Neural progenitor cell (in vitro differentiated cells): ENCODE results near the gene VPS29. TPM values are rescaled to one million over a fixed set of nuclear protein-coding genes. Genes with fewer than 3 reads are reported as not detected.
A peak's percentile ranks its signal among the peaks of the same experiment; 100 is the strongest.
"Not testable (repeated sequence)": the region's sequence is repeated elsewhere in the genome, so short reads cannot be mapped to it uniquely, and the experiment has no call there.

ENCODE experiments used
- DNase-seq: peaks from one replicate; pipeline ENCODE4 v3.0.0-alpha.2; 2016; ENCODE audit warnings: low spot score
- H2AFZ ChIP-seq: fragments of 200-600 bp; sonication (generic); replicated peaks from 2 replicates; pipeline ENCODE4 v1.6.1; 2016; ENCODE audit warnings: antibody characterized with exemption
- H3F3A ChIP-seq: fragments of 200-600 bp; sonication (generic); 2 replicates; pipeline ENCODE4 v1.6.1; 2016; ENCODE audit warnings: antibody characterized with exemption, low read depth
- H3K27ac ChIP-seq: fragments of 200-600 bp; sonication (generic); 2 replicates; pipeline ENCODE4 v1.5.1; 2016; ENCODE audit warnings: mild to moderate bottlenecking
- H3K27me3 ChIP-seq: fragments of 200-600 bp; sonication (generic); 2 replicates; pipeline ENCODE4 v1.6.1; 2016; ENCODE audit warnings: mild to moderate bottlenecking, moderate library complexity
- H3K36me3 ChIP-seq: fragments of 200-600 bp; sonication (generic); 2 replicates; pipeline ENCODE4 v1.5.1; 2016
- H3K4me1 ChIP-seq: fragments of 200-600 bp; sonication (generic); 2 replicates; pipeline ENCODE4 v1.6.1; 2016; ENCODE audit warnings: mixed run types
- H3K4me2 ChIP-seq: fragments of 200-600 bp; sonication (generic); 2 replicates; pipeline ENCODE4 v1.6.1; 2016
- H3K4me3 ChIP-seq: fragments of 200-600 bp; sonication (generic); 2 replicates; pipeline ENCODE4 v1.5.1; 2016
- H3K79me2 ChIP-seq: fragments of 200-600 bp; sonication (generic); 2 replicates; pipeline ENCODE4 v1.6.1; 2016; ENCODE audit warnings: low read depth
- H3K9ac ChIP-seq: fragments of 200-600 bp; sonication (generic); 2 replicates; pipeline ENCODE4 v1.6.1; 2016
- H3K9me3 ChIP-seq: fragments of 200-600 bp; sonication (generic); 2 replicates; pipeline ENCODE4 v1.5.1; 2016; ENCODE audit warnings: low read depth
- H4K20me1 ChIP-seq: fragments of 200-600 bp; sonication (generic); 2 replicates; pipeline ENCODE4 v1.6.1; 2016; ENCODE audit warnings: low read depth
- H3K27ac Mint-ChIP-seq: 3 replicates; pipeline ENCODE4 v1.8.0; 2021; ENCODE audit warnings: mixed read lengths
- H3K27me3 Mint-ChIP-seq: 2 replicates; pipeline ENCODE4 v1.8.0; 2022; ENCODE audit warnings: low read depth, mild to moderate bottlenecking, inconsistent platforms, moderate library complexity, mixed read lengths; ENCODE audit not compliant: insufficient read depth
- H3K36me3 Mint-ChIP-seq: 3 replicates; pipeline ENCODE4 v1.8.0; 2021; ENCODE audit warnings: mixed read lengths
- H3K4me1 Mint-ChIP-seq: 3 replicates; pipeline ENCODE4 v1.8.0; 2021; ENCODE audit warnings: mixed read lengths
- H3K4me3 Mint-ChIP-seq: 3 replicates; pipeline ENCODE4 v1.8.0; 2021; ENCODE audit warnings: mild to moderate bottlenecking, moderate library complexity, mixed read lengths
- H3K9me3 Mint-ChIP-seq: 3 replicates; pipeline ENCODE4 v1.8.0; 2020; ENCODE audit warnings: mixed read lengths
- EZH2 ChIP-seq: fragments of 200-600 bp; sonication (generic); IDR thresholded peaks from 2 replicates; pipeline ENCODE4 v1.6.1; 2017; ENCODE audit warnings: antibody characterized with exemption, mild to moderate bottlenecking, moderate library complexity
- EZH2phosphoT487 ChIP-seq: fragments of 200-600 bp; sonication (generic); IDR thresholded peaks from 2 replicates; pipeline ENCODE4 v1.6.1; 2017; ENCODE audit warnings: antibody characterized with exemption
- total RNA-seq: library from RNA; depleted of rRNA; stranded (reverse); fragments of >200 nt; gene quantifications from 2 replicates; pipeline ENCODE4 v1.2.3, GENCODE V29; 2015; ENCODE audit warnings: low replicate concordance
- TF ChIP-seq, protein P1 (sequence below): fragments of 200-600 bp; sonication (generic); IDR thresholded peaks from 2 replicates; pipeline ENCODE4 v1.5.1; 2017; ENCODE audit warnings: antibody characterized with exemption, mild to moderate bottlenecking

The VPS29 gene
- total RNA-seq, 1 donor from 2014 or later: 101 TPM

DNA sequence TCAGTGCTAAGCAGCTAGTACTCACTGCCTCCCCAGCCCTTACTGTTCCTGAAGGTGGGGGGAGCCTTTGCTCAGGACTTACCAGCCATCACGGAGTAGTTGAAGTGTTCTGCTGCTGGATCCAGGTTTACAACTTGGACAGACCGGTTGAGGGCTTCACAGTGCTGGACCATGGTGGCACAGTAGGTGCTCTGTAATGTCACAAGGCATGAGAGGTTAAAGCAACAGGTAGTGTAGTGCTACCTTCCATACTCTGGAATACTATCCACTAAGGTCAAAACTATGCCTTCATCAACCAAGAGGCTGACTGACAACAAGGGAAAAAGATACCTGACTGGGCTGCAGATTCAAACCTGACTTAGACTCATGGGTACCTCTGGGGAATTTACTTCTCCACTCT lies 36.9 kb downstream of the VPS29 start:
- TF ChIP-seq EZH2: no peak
- Histone ChIP-seq H3K27me3 (no peaks in the 10 kb centered on the region), H3K4me3 (no peak overlapping the region), H3K4me1 (peaks cover 11% of the 10 kb centered on the region), H3K27ac (no peak overlapping the region), H4K20me1 (peaks cover 20% of the 10 kb centered on the region), H3F3A (peaks cover 18% of the 10 kb centered on the region), H3K9ac (no peak overlapping the region), H3K4me2 (no peak overlapping the region), H3K9me3 (no peaks in the 10 kb centered on the region), H3K36me3 (no peaks in the 10 kb centered on the region), H2AFZ (no peak overlapping the region), H3K79me2 (peaks cover 57% of the 10 kb centered on the region)
- no peaks in the 10 kb centered on the region for H3K9me3 Mint-ChIP-seq
- DNase-seq: no peak
- peaks cover 9% of the 10 kb centered on the region for H3K36me3 Mint-ChIP-seq
- peak overlapping the region; percentile 61 for H3K4me3 Mint-ChIP-seq
- H3K4me1 Mint-ChIP-seq: peaks cover 25% of the 10 kb centered on the region
- no peak overlapping the region for H3K27ac Mint-ChIP-seq
- peaks cover 7% of the 10 kb centered on the region for H3K27me3 Mint-ChIP-seq

DNA sequence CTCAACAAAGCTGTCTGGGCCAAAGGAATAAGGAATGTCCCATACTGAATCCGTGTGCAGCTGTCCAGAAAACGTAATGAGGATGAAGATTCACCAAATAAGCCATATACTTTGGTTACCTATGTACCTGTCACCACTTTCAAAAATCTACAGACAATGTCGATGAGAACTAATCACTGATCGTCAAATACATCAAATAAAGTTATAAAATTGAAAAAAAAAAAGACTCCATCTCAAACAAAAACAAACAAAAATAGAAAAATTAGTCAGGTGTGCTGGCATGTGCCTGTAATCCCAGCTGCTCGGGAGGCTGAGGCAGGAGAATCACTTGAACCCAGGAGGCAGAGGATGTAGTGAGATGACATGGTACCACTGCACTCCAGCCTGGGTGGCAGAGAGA lies 40.7 kb downstream of the VPS29 start:
- not testable (repeated sequence) for H3K4me3 ChIP-seq, H3K9ac ChIP-seq, DNase-seq, H3K4me3 Mint-ChIP-seq, H3F3A ChIP-seq, H3K36me3 ChIP-seq, H3K27ac ChIP-seq, H3K27me3 ChIP-seq, H3K4me1 Mint-ChIP-seq, H3K9me3 ChIP-seq, H3K27ac Mint-ChIP-seq, H3K4me1 ChIP-seq, H3K27me3 Mint-ChIP-seq, H3K4me2 ChIP-seq, H4K20me1 ChIP-seq, H3K9me3 Mint-ChIP-seq, H2AFZ ChIP-seq
- peaks cover 32% of the 10 kb centered on the region for H3K79me2 ChIP-seq
- peaks cover 13% of the 10 kb centered on the region for H3K36me3 Mint-ChIP-seq

DNA sequence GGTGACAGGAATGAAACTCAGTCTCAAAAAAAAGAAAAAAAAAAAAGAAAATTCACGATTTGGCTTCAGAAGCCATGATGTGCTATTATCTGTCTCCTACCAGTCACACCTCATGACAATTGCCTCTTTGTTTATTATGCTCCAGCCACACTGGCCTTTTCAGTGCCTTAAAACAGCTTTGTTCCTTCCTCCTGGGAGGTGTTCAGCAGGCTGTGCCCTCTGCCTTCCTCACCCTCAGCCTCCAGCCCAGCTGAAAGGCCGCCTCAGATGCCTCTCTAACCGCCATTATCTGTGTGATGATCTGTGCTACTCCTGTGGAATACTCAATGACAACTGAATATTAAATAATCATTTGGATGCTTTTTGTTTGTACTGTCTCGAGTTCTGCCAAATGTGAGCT lies 43.2 kb downstream of the VPS29 start:
- H3K9ac ChIP-seq: no peak overlapping the region
- H3K9me3 Mint-ChIP-seq: no peaks in the 10 kb centered on the region
- H3K4me1 Mint-ChIP-seq: no peaks in the 10 kb centered on the region
- H3K79me2 ChIP-seq: peaks cover 17% of the 10 kb centered on the region
- H3K36me3 ChIP-seq: peaks cover 5% of the 10 kb centered on the region
- H3K27ac Mint-ChIP-seq: no peak overlapping the region
- H3K4me3 ChIP-seq: no peak overlapping the region
- H4K20me1 ChIP-seq: peaks cover 3% of the 10 kb centered on the region
- no peaks in the 10 kb centered on the region for H3K27me3 Mint-ChIP-seq
- H3K9me3 ChIP-seq: no peaks in the 10 kb centered on the region
- H3K27me3 ChIP-seq: no peaks in the 10 kb centered on the region
- H3K27ac ChIP-seq: no peak overlapping the region
- H3K36me3 Mint-ChIP-seq: peaks cover 16% of the 10 kb centered on the region
- H3F3A ChIP-seq: peaks cover 3% of the 10 kb centered on the region
- H3K4me2 ChIP-seq: no peak overlapping the region
- H2AFZ ChIP-seq: no peak overlapping the region
- H3K4me3 Mint-ChIP-seq: no peak overlapping the region
- DNase-seq: no peak
- no peak for TF ChIP-seq EZH2phosphoT487
- no peak for TF ChIP-seq EZH2
- TF ChIP-seq, protein P1, sequence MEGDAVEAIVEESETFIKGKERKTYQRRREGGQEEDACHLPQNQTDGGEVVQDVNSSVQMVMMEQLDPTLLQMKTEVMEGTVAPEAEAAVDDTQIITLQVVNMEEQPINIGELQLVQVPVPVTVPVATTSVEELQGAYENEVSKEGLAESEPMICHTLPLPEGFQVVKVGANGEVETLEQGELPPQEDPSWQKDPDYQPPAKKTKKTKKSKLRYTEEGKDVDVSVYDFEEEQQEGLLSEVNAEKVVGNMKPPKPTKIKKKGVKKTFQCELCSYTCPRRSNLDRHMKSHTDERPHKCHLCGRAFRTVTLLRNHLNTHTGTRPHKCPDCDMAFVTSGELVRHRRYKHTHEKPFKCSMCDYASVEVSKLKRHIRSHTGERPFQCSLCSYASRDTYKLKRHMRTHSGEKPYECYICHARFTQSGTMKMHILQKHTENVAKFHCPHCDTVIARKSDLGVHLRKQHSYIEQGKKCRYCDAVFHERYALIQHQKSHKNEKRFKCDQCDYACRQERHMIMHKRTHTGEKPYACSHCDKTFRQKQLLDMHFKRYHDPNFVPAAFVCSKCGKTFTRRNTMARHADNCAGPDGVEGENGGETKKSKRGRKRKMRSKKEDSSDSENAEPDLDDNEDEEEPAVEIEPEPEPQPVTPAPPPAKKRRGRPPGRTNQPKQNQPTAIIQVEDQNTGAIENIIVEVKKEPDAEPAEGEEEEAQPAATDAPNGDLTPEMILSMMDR: no peak
- no peaks in the 10 kb centered on the region for H3K4me1 ChIP-seq

DNA sequence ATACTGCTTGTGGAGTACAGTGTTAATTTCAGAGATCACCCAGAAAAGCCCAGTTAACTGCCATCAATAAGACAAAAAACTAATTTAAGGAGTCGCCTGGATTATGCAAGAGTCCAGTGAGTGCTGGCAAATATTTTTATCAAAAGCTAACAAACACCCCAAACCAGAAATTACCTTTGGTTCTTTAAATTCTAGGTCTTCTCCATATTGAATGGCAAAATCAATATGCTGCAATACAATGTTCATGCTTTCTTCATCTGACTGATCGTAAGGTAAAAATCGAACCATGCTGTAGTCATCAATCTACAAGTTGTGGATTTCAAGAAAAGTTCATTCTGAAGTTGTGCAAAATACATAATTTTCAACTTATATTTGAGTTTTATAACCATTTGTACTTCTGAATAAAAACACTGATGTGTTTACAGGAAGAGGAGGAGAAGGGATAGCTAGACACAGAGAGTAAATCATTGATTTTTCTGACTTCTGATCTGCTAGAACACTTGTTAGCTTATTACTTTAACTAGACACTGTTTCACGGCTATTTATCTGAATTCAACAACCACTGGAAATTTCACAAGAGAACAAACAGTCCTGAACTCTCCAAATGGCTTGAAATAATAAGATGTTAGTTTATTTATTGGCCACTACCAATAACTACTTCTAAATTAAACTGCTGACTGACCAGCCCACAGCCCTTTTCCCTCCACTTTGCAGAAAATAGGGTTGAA lies 48.2 kb downstream of the VPS29 start:
- Mint-ChIP-seq H3K9me3 (no peaks in the 10 kb centered on the region), H3K27me3 (no peaks in the 10 kb centered on the region), H3K27ac (no peak overlapping the region), H3K4me3 (no peak overlapping the region), H3K36me3 (peaks cover 9% of the 10 kb centered on the region), H3K4me1 (peaks cover 10% of the 10 kb centered on the region)
- H4K20me1 ChIP-seq: no peaks in the 10 kb centered on the region
- no peak overlapping the region for H2AFZ ChIP-seq
- no peak for DNase-seq
- H3K36me3 ChIP-seq: peaks cover 13% of the 10 kb centered on the region
- no peaks in the 10 kb centered on the region for H3K27me3 ChIP-seq
- peaks cover 13% of the 10 kb centered on the region for H3K79me2 ChIP-seq
- no peak overlapping the region for H3K9ac ChIP-seq
- peaks cover 40% of the 10 kb centered on the region for H3F3A ChIP-seq
- no peak overlapping the region for H3K4me2 ChIP-seq
- no peak overlapping the region for H3K4me3 ChIP-seq
- TF ChIP-seq, protein P1: no peak
- TF ChIP-seq EZH2phosphoT487: no peak
- TF ChIP-seq EZH2: no peak
- peaks cover 3% of the 10 kb centered on the region for H3K4me1 ChIP-seq
- H3K27ac ChIP-seq: no peak overlapping the region
- H3K9me3 ChIP-seq: no peaks in the 10 kb centered on the region
